HG03439 (cell line): Measurements from ENCODE around the gene UST.
"Not testable (repeated sequence)": the region's sequence is repeated elsewhere in the genome, so short reads cannot be mapped to it uniquely, and the experiment has no call there.

ENCODE experiments used
- ATAC-seq: cut with Tn5 transposase; IDR thresholded peaks from one replicate; pipeline ENCODE4 v1.9.1; 2021; ENCODE audit warnings: mild to moderate bottlenecking, moderate library complexity; ENCODE audit not compliant: unreplicated experiment

The UST gene

GRCh38 chr6:148735989-148736388 is 10.8 kb upstream of the UST start:
- ATAC-seq: no peak

GRCh38 chr6:148736774-148737412 is 9.9 kb upstream of the UST start:
- no peak for ATAC-seq

- ATAC-seq: no peak
Measured at GRCh38 chr6:148737806-148738205, 9.0 kb upstream of the UST start.

- ATAC-seq: no peak
Measured at GRCh38 chr6:148738946-148739821, 7.6 kb upstream of the UST start.

- no peak for ATAC-seq
Measured at GRCh38 chr6:148739822-148740128, 7.1 kb upstream of the UST start.

- no peak for ATAC-seq
Measured at GRCh38 chr6:148743476-148743875, 3.4 kb upstream of the UST start.

- no peak for ATAC-seq
Measured at GRCh38 chr6:148745926-148746325, 904 bp upstream of the UST start.

- ATAC-seq: no peak
Measured at GRCh38 chr6:148747145-148747470, 278 bp downstream of the UST start.

- no peak for ATAC-seq
Measured at GRCh38 chr6:148747471-148748165, 788 bp downstream of the UST start.

GRCh38 chr6:148749674-148750073 is 2.8 kb downstream of the UST start:
- no peak for ATAC-seq

GRCh38 chr6:148750838-148751792 is 4.3 kb downstream of the UST start:
- no peak for ATAC-seq

- no peak for ATAC-seq
Measured at GRCh38 chr6:148751793-148752170, 5.0 kb downstream of the UST start.

GRCh38 chr6:148755379-148755778 is 8.5 kb downstream of the UST start:
- not testable (repeated sequence) for ATAC-seq

GRCh38 chr6:148757944-148758480 is 11.2 kb downstream of the UST start:
- ATAC-seq: no peak

- peak; percentile 73 for ATAC-seq
Measured at GRCh38 chr6:148758492-148758891, 11.7 kb downstream of the UST start.

GRCh38 chr6:148760258-148760534 is 13.4 kb downstream of the UST start:
- ATAC-seq: peak; percentile 7

GRCh38 chr6:148760568-148761526 is 14.0 kb downstream of the UST start:
- ATAC-seq: peak; percentile 24

GRCh38 chr6:148761527-148762011 is 14.7 kb downstream of the UST start:
- no peak for ATAC-seq

- ATAC-seq: no peak
Measured at GRCh38 chr6:148762231-148762630, 15.4 kb downstream of the UST start.
